ENCODE data around the gene PCSK9. TPM values are rescaled to one million over a fixed set of nuclear protein-coding genes. Genes with fewer than 3 reads are reported as not detected.

The PCSK9 gene
- total and polyA plus RNA-seq, 12 donors = under 0.01 to 0.07 (median 0.05) TPM; not detected in 9

- Histone ChIP-seq H3K4me3 (no peak overlapping the region), H3K36me3 (no peaks in the 10 kb centered on the region), H3K9me3 (no peaks in the 10 kb centered on the region), H3K27me3 (peaks cover 0 to 5% (median 3%) of the 10 kb centered on the region in 7 donors), H3K4me1 (peaks cover 0 to 24% (median 13%) of the 10 kb centered on the region in 9 donors), H3K27ac (no peak overlapping the region)
- DNase-seq = no peak
- no peak for ATAC-seq
- TF ChIP-seq CTCF (IDR thresholded peaks at IDR 0.05) = no peak
- 83 to 85% methylated on average over 4 of the region's 4 CpGs for WGBS, 2 donors
- intact Hi-C loops (cut with DNase I) = no loop called here
Observed at GRCh38 chr1:55046871-55047270, 7.5 kb downstream of the PCSK9 start.

GRCh38 chr1:55047611-55048010 lies 8.3 kb downstream of the PCSK9 start:
- no peak for DNase-seq
- H3K4me3 ChIP-seq = no peak overlapping the region

GRCh38 chr1:55048453-55049270 lies 9.3 kb downstream of the PCSK9 start:
- Histone ChIP-seq H3K4me3 (no peak overlapping the region), H3K27me3 (peaks cover 0 to 2% (median 0%) of the 10 kb centered on the region in 7 donors), H3K27ac (no peak overlapping the region), H3K9me3 (no peaks in the 10 kb centered on the region), H3K36me3 (no peaks in the 10 kb centered on the region), H3K4me1 (peaks cover 0 to 40% (median 13%) of the 10 kb centered on the region in 9 donors)
- 89 to 94% methylated on average over 11 of the region's 11 CpGs for WGBS, 2 donors
- no peak for ATAC-seq
- no peak for DNase-seq
- intact Hi-C loops (cut with DNase I) = no loop called here
- no peak for TF ChIP-seq CTCF (IDR thresholded peaks at IDR 0.05)

More at GRCh38 chr1:55047611-55048010, 8.3 kb downstream of the PCSK9 start:
- WGBS, 2 donors = 95 to 99% methylated on average over 3 of the region's 3 CpGs
- no peaks in the 10 kb centered on the region for H3K36me3 ChIP-seq
- peaks cover 0 to 29% (median 13%) of the 10 kb centered on the region in 9 donors for H3K4me1 ChIP-seq
- intact Hi-C loops (cut with DNase I) = no loop called here
- no peaks in the 10 kb centered on the region for H3K9me3 ChIP-seq
- no peak overlapping the region for H3K27ac ChIP-seq
- no peak for ATAC-seq
- peaks cover 0 to 3% (median 0%) of the 10 kb centered on the region in 7 donors for H3K27me3 ChIP-seq
- no peak for TF ChIP-seq CTCF (IDR thresholded peaks at IDR 0.05)

- Histone ChIP-seq H3K36me3 (no peaks in the 10 kb centered on the region), H3K4me1 (peaks cover 0 to 40% (median 13%) of the 10 kb centered on the region in 9 donors), H3K4me3 (no peak overlapping the region), H3K27me3 (no peaks in the 10 kb centered on the region), H3K27ac (no peak overlapping the region), H3K9me3 (no peaks in the 10 kb centered on the region)
- 67 to 70% methylated on average over 9 of the region's 9 CpGs for WGBS, 2 donors
- DNase-seq (no peak), ATAC-seq (peak in 3 of 8 donors; percentile 4 to 11 (median 8))
- no peak for TF ChIP-seq CTCF (IDR thresholded peaks at IDR 0.05)
- intact Hi-C loops (cut with DNase I) = no loop called here
Observed at GRCh38 chr1:55049271-55049913, 10.0 kb downstream of the PCSK9 start.

Measured in heart right ventricle (tissue), 16 donors.